ENCODE results near the gene GP1BB.
"Not testable (repeated sequence)": the region's sequence is repeated elsewhere in the genome, so short reads cannot be mapped to it uniquely, and the experiment has no call there.

The GP1BB gene

DNA sequence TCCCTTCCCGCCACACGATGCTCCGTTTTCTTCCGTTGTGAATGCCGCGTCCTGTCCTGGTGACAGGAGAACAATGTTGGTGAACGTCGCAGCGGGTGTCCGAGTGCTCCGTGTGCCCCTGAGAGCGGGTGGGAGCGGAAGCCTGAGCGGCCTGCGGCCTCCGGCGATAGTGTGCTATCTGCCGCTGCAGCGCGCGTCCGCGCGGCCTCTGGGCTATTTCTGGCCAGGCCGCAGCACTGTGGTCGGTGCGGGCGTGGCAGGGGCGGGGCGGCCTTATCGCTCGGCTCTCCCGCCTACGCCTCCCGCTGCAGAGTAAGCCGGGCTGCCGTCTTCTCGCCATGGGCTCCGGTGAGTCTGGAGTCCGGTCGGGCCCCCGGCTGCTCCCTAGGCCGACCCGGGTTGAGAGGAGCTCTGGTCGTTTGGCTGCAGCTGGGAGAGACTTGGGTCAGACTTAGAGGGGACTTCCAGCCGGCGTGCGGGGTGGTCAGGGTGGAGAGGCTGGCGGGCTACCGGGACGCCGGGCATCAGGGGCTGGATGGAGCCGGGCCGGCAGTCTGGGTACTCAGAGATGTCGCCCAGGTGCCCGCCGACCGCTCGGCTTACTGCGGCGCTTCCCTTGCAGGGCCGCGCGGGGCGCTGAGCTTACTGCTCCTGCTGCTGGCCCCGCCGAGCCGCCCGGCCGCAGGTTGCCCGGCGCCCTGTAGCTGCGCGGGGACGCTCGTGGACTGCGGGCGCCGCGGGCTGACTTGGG is at the start of gene GP1BB:
GP1BB (plus strand) TSS at position 308 of the 751 bp plus-strand sequence; CDS start at position 339, 31 bp downstream.
- Histone ChIP-seq H3K27ac (no peak within 1 kb of the TSS), H3K9me3 (no peaks in the 10 kb centered on the region), H3K36me3 (peaks cover 0 to 32% (median 32%) of the 10 kb centered on the region in 3 donors), H3K4me3 (no peak within 1 kb of the TSS), H3K4me1 (peaks cover 0 to 20% (median 13%) of the 10 kb centered on the region in 4 donors), H3K27me3 (no peaks in the 10 kb centered on the region)
- DNase-seq = no peak
- intact Hi-C loops (cut with DNase I; ENCODE audit: low total_unique reads) = loop anchor here (10.0 kb wide), 1 partner anchor 131 kb away; the partner anchor contains the start of genes GNB1L and RTL10
- TF ChIP-seq, protein P1, sequence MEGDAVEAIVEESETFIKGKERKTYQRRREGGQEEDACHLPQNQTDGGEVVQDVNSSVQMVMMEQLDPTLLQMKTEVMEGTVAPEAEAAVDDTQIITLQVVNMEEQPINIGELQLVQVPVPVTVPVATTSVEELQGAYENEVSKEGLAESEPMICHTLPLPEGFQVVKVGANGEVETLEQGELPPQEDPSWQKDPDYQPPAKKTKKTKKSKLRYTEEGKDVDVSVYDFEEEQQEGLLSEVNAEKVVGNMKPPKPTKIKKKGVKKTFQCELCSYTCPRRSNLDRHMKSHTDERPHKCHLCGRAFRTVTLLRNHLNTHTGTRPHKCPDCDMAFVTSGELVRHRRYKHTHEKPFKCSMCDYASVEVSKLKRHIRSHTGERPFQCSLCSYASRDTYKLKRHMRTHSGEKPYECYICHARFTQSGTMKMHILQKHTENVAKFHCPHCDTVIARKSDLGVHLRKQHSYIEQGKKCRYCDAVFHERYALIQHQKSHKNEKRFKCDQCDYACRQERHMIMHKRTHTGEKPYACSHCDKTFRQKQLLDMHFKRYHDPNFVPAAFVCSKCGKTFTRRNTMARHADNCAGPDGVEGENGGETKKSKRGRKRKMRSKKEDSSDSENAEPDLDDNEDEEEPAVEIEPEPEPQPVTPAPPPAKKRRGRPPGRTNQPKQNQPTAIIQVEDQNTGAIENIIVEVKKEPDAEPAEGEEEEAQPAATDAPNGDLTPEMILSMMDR (IDR thresholded peaks at IDR 0.05) = no peak

DNA sequence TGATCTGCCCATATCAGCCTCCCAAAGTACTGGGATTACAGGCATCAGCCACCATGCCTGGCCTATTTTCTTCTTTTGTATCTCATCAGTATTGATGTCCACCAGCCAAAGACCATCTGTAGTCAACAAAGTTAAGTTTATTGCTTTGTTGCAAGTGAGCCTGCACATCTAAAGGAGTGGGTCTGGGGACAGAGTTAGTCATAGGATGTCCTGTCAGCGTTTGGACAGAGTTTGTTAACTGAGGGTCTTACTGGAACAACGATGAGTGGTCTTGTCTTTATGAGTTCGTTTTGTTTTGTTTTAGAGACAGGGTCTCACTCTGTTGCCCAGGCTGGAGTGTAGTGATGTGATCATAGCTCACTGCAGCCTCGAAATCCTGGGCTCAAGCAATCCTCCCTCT is 49.7 kb upstream of the GP1BB start:
- Histone ChIP-seq H3K36me3 (no peaks in the 10 kb centered on the region), H3K27me3 (no peaks in the 10 kb centered on the region), H3K9me3 (peaks cover 0 to 3% (median 0%) of the 10 kb centered on the region in 3 donors), H3K4me1 (no peaks in the 10 kb centered on the region), H3K27ac (no peak overlapping the region), H3K4me3 (no peak overlapping the region)
- intact Hi-C loops (cut with DNase I; ENCODE audit: low total_unique reads) = no loop called here
- no peak for DNase-seq
- TF ChIP-seq, protein P1 (IDR thresholded peaks at IDR 0.05) = no peak

DNA sequence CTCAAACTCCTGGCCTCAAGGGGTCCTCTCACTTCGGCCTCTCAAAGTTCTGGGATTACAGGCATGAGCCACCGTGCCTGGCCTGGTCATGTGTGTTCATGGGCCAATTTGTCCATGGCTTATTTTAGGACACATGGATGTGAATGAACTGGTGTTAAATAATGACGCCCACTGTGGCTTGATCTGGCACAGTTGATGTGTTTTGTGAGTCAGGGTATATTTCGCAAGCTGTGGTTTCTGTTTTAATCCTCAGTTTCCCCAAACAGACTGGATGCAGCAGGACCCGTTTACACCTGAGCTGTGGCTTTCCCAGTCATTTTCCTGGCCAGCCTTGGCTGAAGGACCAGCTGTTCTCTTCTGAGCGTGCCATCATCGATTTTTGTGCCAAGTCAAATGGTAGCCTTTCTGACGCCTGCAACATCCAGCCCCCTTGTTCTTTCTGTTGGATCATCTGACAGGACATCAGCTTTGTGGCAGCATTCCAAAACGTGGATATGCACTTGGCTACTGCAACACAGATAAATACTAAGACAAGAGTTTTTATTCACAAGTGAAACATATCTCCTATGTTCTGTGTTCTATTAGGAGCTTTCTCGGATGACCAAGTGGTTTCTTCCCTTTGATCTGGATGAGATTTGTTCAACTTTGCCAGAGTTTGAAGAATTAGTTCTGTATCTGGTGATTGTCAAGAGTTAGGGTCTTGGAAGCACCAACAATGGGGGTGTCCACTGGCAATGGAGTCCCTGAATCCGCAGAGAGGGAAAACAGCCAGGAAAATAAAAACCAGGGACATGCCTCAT is 49.0 kb upstream of the GP1BB start:
- no peak overlapping the region for H3K27ac ChIP-seq
- TF ChIP-seq, protein P1 (IDR thresholded peaks at IDR 0.05) = no peak

DNA sequence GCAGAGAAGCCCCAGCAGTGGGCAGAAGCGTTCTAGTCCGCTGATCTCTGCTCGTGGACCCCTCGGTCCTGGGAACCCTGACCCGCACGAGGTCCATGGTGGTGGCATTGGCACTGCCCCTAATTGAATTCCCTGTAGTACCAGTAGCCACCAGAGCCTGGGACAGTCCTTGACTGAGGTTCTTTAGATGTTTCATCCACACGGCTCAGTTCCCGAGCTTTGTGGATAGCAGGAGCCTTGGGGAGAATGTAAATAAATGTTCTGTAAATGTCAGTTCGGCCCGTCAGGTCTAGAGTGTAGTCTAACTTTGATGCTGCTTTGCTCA is 48.4 kb upstream of the GP1BB start:
- TF ChIP-seq, protein P1 (IDR thresholded peaks at IDR 0.05) = no peak
- no peak for DNase-seq
- Histone ChIP-seq H3K4me3 (no peak overlapping the region), H3K27ac (no peak overlapping the region), H3K4me1 (no peaks in the 10 kb centered on the region), H3K36me3 (no peaks in the 10 kb centered on the region), H3K9me3 (peaks cover 0 to 3% (median 0%) of the 10 kb centered on the region in 3 donors), H3K27me3 (peaks cover 0 to 1% of the 10 kb centered on the region in 2 donors)
- intact Hi-C loops (cut with DNase I; ENCODE audit: low total_unique reads) = loop anchor here (5.0 kb wide), 1 partner anchor 42 kb away; no protein-coding TSS in a partner anchor

More for the DNA sequence above, 49.0 kb upstream of the GP1BB start:
- no peaks in the 10 kb centered on the region for H3K27me3 ChIP-seq
- no peaks in the 10 kb centered on the region for H3K4me1 ChIP-seq
- no peak for DNase-seq
- intact Hi-C loops (cut with DNase I; ENCODE audit: low total_unique reads) = no loop called here
- peaks cover 0 to 3% (median 0%) of the 10 kb centered on the region in 3 donors for H3K9me3 ChIP-seq
- no peak overlapping the region for H3K4me3 ChIP-seq
- H3K36me3 ChIP-seq = no peaks in the 10 kb centered on the region

DNA sequence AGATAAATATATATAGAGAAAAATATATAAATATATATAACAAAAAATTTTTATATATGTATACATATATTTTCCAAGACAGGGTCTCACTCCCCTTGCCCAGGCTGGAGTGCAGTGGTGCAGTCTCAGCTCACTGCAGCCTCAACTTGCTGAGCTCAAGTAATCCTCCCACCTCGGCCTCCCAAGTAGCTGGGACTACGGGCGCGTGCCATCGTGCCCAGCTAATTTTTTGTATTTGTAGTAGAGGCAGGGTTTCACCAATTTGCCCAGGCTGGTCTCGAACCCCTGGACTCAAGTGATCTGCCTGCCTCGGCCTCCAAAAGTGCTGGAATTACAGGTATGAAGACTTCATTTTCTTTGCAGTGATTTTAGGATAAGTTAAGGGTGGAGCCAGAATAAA is 47.9 kb upstream of the GP1BB start:
- intact Hi-C loops (cut with DNase I; ENCODE audit: low total_unique reads) = loop anchor here (5.0 kb wide), 1 partner anchor 42 kb away; no protein-coding TSS in a partner anchor
- Histone ChIP-seq H3K27me3 (peaks cover 0 to 7% of the 10 kb centered on the region in 2 donors), H3K4me3 (no peak overlapping the region), H3K27ac (no peak overlapping the region), H3K36me3 (no peaks in the 10 kb centered on the region), H3K4me1 (no peaks in the 10 kb centered on the region), H3K9me3 (peaks cover 0 to 3% (median 0%) of the 10 kb centered on the region in 3 donors)
- DNase-seq = no peak
- TF ChIP-seq, protein P1 (IDR thresholded peaks at IDR 0.05) = no peak

DNA sequence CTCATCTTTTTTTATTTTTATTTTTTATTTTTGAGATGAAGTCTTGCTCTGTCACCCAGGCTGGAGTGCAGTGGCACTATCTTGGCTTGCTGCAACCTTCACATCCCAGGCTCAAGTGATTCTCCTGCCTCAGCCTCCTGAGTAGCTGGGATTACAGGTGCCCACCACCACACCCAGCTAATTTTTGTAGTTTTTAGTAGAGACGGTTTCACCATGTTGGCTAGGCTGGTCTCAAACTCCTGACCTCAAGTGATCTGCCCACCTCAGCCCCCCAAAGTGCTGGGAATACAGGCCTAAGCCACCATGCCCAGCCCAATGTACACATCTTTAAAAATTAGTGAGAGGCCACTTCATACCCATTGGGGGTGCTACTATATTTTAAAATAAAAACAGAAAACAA is 46.9 kb upstream of the GP1BB start:
- H3K27ac ChIP-seq, H3K4me1 ChIP-seq, H3K9me3 ChIP-seq, H3K36me3 ChIP-seq, DNase-seq, H3K4me3 ChIP-seq: not testable (repeated sequence)
- intact Hi-C loops (cut with DNase I; ENCODE audit: low total_unique reads) = loop anchor here (5.0 kb wide), 1 partner anchor 41 kb away; no protein-coding TSS in a partner anchor
- H3K27me3 ChIP-seq = peaks cover 0 to 15% of the 10 kb centered on the region in 2 donors
